ENCODE measurements around the gene CDCP1.

Gene CDCP1

GRCh38 chr3:45180899-45181298, 34.7 kb upstream of the CDCP1 start:
- 99% methylated on average over 6 of the region's 7 CpGs for WGBS (ENCODE audit: insufficient coverage)
- CTCF ChIA-PET = no interaction called here
- H3K4me3 ChIP-seq (ENCODE audit: control insufficient read depth in 1 of 7, extremely low read depth in 1 of 7, insufficient read depth in 4 of 7, low read depth in 2 of 7, low read length in 6 of 7) = no peak overlapping the region

GRCh38 chr3:45180051-45180450, 33.9 kb upstream of the CDCP1 start:
- no peaks in the 10 kb centered on the region for H3K9me3 ChIP-seq (ENCODE audit: control extremely low read depth in 1 of 5, control insufficient read depth in 4 of 5, insufficient read depth in 2 of 5, low read depth in 1 of 5, low read length in 4 of 5)
- H3K27ac ChIP-seq (ENCODE audit: insufficient read depth in 1 of 2, low read depth in 1 of 2, low read length in 2 of 2, poor library complexity in 1 of 2, severe bottlenecking in 2 of 2) = no peak overlapping the region
- no peaks in the 10 kb centered on the region for H3K36me3 ChIP-seq (ENCODE audit: control insufficient read depth in 4 of 4, insufficient read depth in 4 of 4, low read length in 3 of 4)
- CTCF ChIA-PET = no interaction called here
- no peak overlapping the region for H3K4me3 ChIP-seq (ENCODE audit: control insufficient read depth in 1 of 7, extremely low read depth in 1 of 7, insufficient read depth in 4 of 7, low read depth in 2 of 7, low read length in 6 of 7)
- WGBS (ENCODE audit: insufficient coverage) = 86% methylated on average over 6 of the region's 6 CpGs
- no peak for DNase-seq
- POLR2A ChIA-PET = no interaction called here
- no peaks in the 10 kb centered on the region for H3K27me3 ChIP-seq (replicated peaks in 2 of 5; ENCODE audit: control insufficient read depth in 4 of 5, insufficient read depth in 5 of 5, low read length in 4 of 5)
- H3K4me1 ChIP-seq (ENCODE audit: control extremely low read depth in 1 of 4, control insufficient read depth in 4 of 4, insufficient read depth in 4 of 4, low read length in 3 of 4) = peaks cover 0 to 9% (median 4%) of the 10 kb centered on the region in 4 experiments

More at GRCh38 chr3:45180899-45181298, 34.7 kb upstream of the CDCP1 start:
- H3K9me3 ChIP-seq (ENCODE audit: control extremely low read depth in 1 of 5, control insufficient read depth in 4 of 5, insufficient read depth in 2 of 5, low read depth in 1 of 5, low read length in 4 of 5) = no peaks in the 10 kb centered on the region
- no peaks in the 10 kb centered on the region for H3K27me3 ChIP-seq (replicated peaks in 2 of 5; ENCODE audit: control insufficient read depth in 4 of 5, insufficient read depth in 5 of 5, low read length in 4 of 5)
- no peak for DNase-seq
- H3K27ac ChIP-seq (ENCODE audit: insufficient read depth in 1 of 2, low read depth in 1 of 2, low read length in 2 of 2, poor library complexity in 1 of 2, severe bottlenecking in 2 of 2) = no peak overlapping the region
- H3K36me3 ChIP-seq (ENCODE audit: control insufficient read depth in 4 of 4, insufficient read depth in 4 of 4, low read length in 3 of 4) = no peaks in the 10 kb centered on the region
- peaks cover 0 to 9% (median 4%) of the 10 kb centered on the region in 4 experiments for H3K4me1 ChIP-seq (ENCODE audit: control extremely low read depth in 1 of 4, control insufficient read depth in 4 of 4, insufficient read depth in 4 of 4, low read length in 3 of 4)
- POLR2A ChIA-PET = no interaction called here

DNA sequence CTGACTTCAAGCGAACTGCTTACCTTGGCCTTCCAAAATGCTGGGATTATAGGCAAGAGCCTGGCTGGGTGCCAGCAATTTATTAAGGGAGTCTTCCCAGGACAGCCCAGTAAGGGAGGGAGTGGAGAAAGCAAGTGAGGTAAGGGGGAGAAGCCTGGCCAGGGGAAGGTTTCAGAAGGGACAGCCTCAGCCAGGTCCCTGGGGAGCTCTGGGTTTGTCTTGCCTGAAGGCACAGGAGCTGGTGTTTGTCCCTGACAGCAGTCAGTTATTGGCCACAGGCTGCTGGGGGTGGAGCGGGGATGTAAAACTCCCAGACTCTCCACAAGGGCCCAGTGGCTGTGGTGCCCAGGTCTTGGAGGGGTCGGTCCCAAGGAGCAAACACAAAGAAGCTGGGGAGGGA, 33.0 kb upstream of the CDCP1 start:
- POLR2A ChIA-PET = no interaction called here
- Histone ChIP-seq H3K27me3 (replicated peaks in 2 of 5; ENCODE audit: control insufficient read depth in 4 of 5, insufficient read depth in 5 of 5, low read length in 4 of 5) (no peaks in the 10 kb centered on the region), H3K9me3 (ENCODE audit: control extremely low read depth in 1 of 5, control insufficient read depth in 4 of 5, insufficient read depth in 2 of 5, low read depth in 1 of 5, low read length in 4 of 5) (no peaks in the 10 kb centered on the region), H3K27ac (ENCODE audit: insufficient read depth in 1 of 2, low read depth in 1 of 2, low read length in 2 of 2, poor library complexity in 1 of 2, severe bottlenecking in 2 of 2) (no peak overlapping the region), H3K36me3 (ENCODE audit: control insufficient read depth in 4 of 4, insufficient read depth in 4 of 4, low read length in 3 of 4) (no peaks in the 10 kb centered on the region), H3K4me3 (ENCODE audit: control insufficient read depth in 1 of 7, extremely low read depth in 1 of 7, insufficient read depth in 4 of 7, low read depth in 2 of 7, low read length in 6 of 7) (no peak overlapping the region), H3K4me1 (ENCODE audit: control extremely low read depth in 1 of 4, control insufficient read depth in 4 of 4, insufficient read depth in 4 of 4, low read length in 3 of 4) (peaks cover 0 to 9% (median 4%) of the 10 kb centered on the region in 4 experiments)
- WGBS (ENCODE audit: insufficient coverage) = 100% methylated on average over 3 of the region's 3 CpGs
- CTCF ChIA-PET = no interaction called here
- no peak for DNase-seq

- H3K9me3 ChIP-seq (ENCODE audit: control extremely low read depth in 1 of 5, control insufficient read depth in 4 of 5, insufficient read depth in 2 of 5, low read depth in 1 of 5, low read length in 4 of 5) = no peaks in the 10 kb centered on the region
- no peaks in the 10 kb centered on the region for H3K36me3 ChIP-seq (ENCODE audit: control insufficient read depth in 4 of 4, insufficient read depth in 4 of 4, low read length in 3 of 4)
- ChIA-PET CTCF (no interaction called here), POLR2A (no interaction called here)
- no peak overlapping the region for H3K27ac ChIP-seq (ENCODE audit: insufficient read depth in 1 of 2, low read depth in 1 of 2, low read length in 2 of 2, poor library complexity in 1 of 2, severe bottlenecking in 2 of 2)
- no peaks in the 10 kb centered on the region for H3K27me3 ChIP-seq (replicated peaks in 2 of 5; ENCODE audit: control insufficient read depth in 4 of 5, insufficient read depth in 5 of 5, low read length in 4 of 5)
- WGBS (ENCODE audit: insufficient coverage) = 95% methylated on average over 9 of the region's 13 CpGs
- no peak for DNase-seq
- H3K4me1 ChIP-seq (ENCODE audit: control extremely low read depth in 1 of 4, control insufficient read depth in 4 of 4, insufficient read depth in 4 of 4, low read length in 3 of 4) = peaks cover 0 to 9% (median 4%) of the 10 kb centered on the region in 4 experiments
- no peak overlapping the region for H3K4me3 ChIP-seq (ENCODE audit: control insufficient read depth in 1 of 7, extremely low read depth in 1 of 7, insufficient read depth in 4 of 7, low read depth in 2 of 7, low read length in 6 of 7)
Observed at GRCh38 chr3:45178183-45179023, 32.2 kb upstream of the CDCP1 start.

- POLR2A ChIA-PET = no interaction called here
- Histone ChIP-seq H3K27me3 (replicated peaks in 2 of 5; ENCODE audit: control insufficient read depth in 4 of 5, insufficient read depth in 5 of 5, low read length in 4 of 5) (no peaks in the 10 kb centered on the region), H3K27ac (ENCODE audit: insufficient read depth in 1 of 2, low read depth in 1 of 2, low read length in 2 of 2, poor library complexity in 1 of 2, severe bottlenecking in 2 of 2) (no peak overlapping the region), H3K4me1 (ENCODE audit: control extremely low read depth in 1 of 4, control insufficient read depth in 4 of 4, insufficient read depth in 4 of 4, low read length in 3 of 4) (no peaks in the 10 kb centered on the region), H3K4me3 (ENCODE audit: control insufficient read depth in 1 of 7, extremely low read depth in 1 of 7, insufficient read depth in 4 of 7, low read depth in 2 of 7, low read length in 6 of 7) (no peak overlapping the region), H3K36me3 (ENCODE audit: control insufficient read depth in 4 of 4, insufficient read depth in 4 of 4, low read length in 3 of 4) (no peaks in the 10 kb centered on the region), H3K9me3 (ENCODE audit: control extremely low read depth in 1 of 5, control insufficient read depth in 4 of 5, insufficient read depth in 2 of 5, low read depth in 1 of 5, low read length in 4 of 5) (no peaks in the 10 kb centered on the region)
- no peak for DNase-seq
- CTCF ChIA-PET = interaction anchor here (0.7 to 1.5 kb wide), 3 partner anchors 9 to 133 kb away, joined by 4 to 5 read pairs (median 4); no protein-coding TSS in a partner anchor
- WGBS (ENCODE audit: insufficient coverage) = 100% methylated on average over 1 of the region's 4 CpGs
Observed at GRCh38 chr3:45176912-45177311, 30.7 kb upstream of the CDCP1 start.

DNA sequence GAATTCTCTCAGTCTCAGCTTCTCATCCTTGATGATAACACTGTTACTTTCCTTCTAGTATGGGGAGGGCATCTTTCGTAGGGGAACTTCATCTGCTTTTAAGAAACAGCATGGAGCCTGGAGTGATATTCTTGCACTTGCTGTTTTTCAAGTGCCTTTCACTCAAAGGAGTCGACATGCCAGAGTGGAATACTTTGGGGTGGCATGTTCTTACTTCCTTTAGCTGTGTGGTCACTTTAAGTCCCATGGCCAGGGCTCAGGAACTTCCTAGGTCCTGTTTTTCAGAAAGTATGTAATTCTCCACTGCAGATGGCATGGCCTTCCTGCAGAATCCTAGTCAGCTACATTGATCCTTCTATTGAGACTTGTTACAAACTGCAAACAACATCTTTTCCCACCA, 28.1 kb upstream of the CDCP1 start:
- Histone ChIP-seq H3K27ac (ENCODE audit: insufficient read depth in 1 of 2, low read depth in 1 of 2, low read length in 2 of 2, poor library complexity in 1 of 2, severe bottlenecking in 2 of 2) (no peak overlapping the region), H3K36me3 (ENCODE audit: control insufficient read depth in 4 of 4, insufficient read depth in 4 of 4, low read length in 3 of 4) (no peaks in the 10 kb centered on the region), H3K27me3 (replicated peaks in 2 of 5; ENCODE audit: control insufficient read depth in 4 of 5, insufficient read depth in 5 of 5, low read length in 4 of 5) (no peaks in the 10 kb centered on the region), H3K4me1 (ENCODE audit: control extremely low read depth in 1 of 4, control insufficient read depth in 4 of 4, insufficient read depth in 4 of 4, low read length in 3 of 4) (peaks cover 0 to 17% (median 14%) of the 10 kb centered on the region in 4 experiments), H3K9me3 (ENCODE audit: control extremely low read depth in 1 of 5, control insufficient read depth in 4 of 5, insufficient read depth in 2 of 5, low read depth in 1 of 5, low read length in 4 of 5) (no peaks in the 10 kb centered on the region), H3K4me3 (ENCODE audit: control insufficient read depth in 1 of 7, extremely low read depth in 1 of 7, insufficient read depth in 4 of 7, low read depth in 2 of 7, low read length in 6 of 7) (no peak overlapping the region)
- WGBS (ENCODE audit: insufficient coverage) = 46% methylated on average over 2 of the region's 2 CpGs
- ChIA-PET POLR2A (no interaction called here), CTCF (no interaction called here)
- DNase-seq = no peak

DNA sequence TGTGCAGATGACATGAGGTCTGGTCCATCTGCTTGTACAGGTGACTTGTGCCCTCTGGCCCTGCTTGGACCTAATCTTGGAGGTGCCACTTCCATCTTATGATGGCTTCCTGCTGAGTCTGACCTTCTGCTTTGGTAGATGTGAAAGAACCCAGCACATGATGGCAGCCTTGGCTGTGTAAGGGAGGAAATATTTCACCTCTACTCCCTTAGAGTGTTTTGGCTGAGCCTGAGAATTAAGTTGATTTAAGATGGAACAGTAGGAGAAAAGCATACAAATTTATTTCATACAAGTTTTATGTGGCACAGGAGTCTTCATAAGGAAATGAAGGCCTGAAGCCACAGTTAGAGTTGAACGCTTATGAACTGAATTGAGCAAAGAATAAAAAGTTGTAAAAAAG, 27.6 kb upstream of the CDCP1 start:
- Histone ChIP-seq H3K27ac (ENCODE audit: insufficient read depth in 1 of 2, low read depth in 1 of 2, low read length in 2 of 2, poor library complexity in 1 of 2, severe bottlenecking in 2 of 2) (no peak overlapping the region), H3K4me3 (ENCODE audit: control insufficient read depth in 1 of 7, extremely low read depth in 1 of 7, insufficient read depth in 4 of 7, low read depth in 2 of 7, low read length in 6 of 7) (no peak overlapping the region), H3K36me3 (ENCODE audit: control insufficient read depth in 4 of 4, insufficient read depth in 4 of 4, low read length in 3 of 4) (no peaks in the 10 kb centered on the region), H3K4me1 (ENCODE audit: control extremely low read depth in 1 of 4, control insufficient read depth in 4 of 4, insufficient read depth in 4 of 4, low read length in 3 of 4) (peaks cover 0 to 18% (median 14%) of the 10 kb centered on the region in 4 experiments), H3K27me3 (replicated peaks in 2 of 5; ENCODE audit: control insufficient read depth in 4 of 5, insufficient read depth in 5 of 5, low read length in 4 of 5) (no peaks in the 10 kb centered on the region), H3K9me3 (ENCODE audit: control extremely low read depth in 1 of 5, control insufficient read depth in 4 of 5, insufficient read depth in 2 of 5, low read depth in 1 of 5, low read length in 4 of 5) (no peaks in the 10 kb centered on the region)
- WGBS (ENCODE audit: insufficient coverage) = 100% methylated on average over 1 of the region's 1 CpG
- ChIA-PET POLR2A (no interaction called here), CTCF (no interaction called here)
- no peak for DNase-seq
